GM08714 (cell line): Measurements from ENCODE around the gene BPIFB2.

Experiments
- H3K4me3 ChIP-seq: fragments of 200-500 bp; sonication (Bioruptor generic); 2 replicates; pipeline ENCODE4 v1.5.1; 2014; ENCODE audit warnings: mild to moderate bottlenecking, low read length, inconsistent platforms
- ZNF274 ChIP-seq: IDR thresholded peaks from 2 replicates; pipeline ENCODE4 v1.6.1; 2012; ENCODE audit warnings: mild to moderate bottlenecking, low read depth, low read length

Gene BPIFB2

DNA sequence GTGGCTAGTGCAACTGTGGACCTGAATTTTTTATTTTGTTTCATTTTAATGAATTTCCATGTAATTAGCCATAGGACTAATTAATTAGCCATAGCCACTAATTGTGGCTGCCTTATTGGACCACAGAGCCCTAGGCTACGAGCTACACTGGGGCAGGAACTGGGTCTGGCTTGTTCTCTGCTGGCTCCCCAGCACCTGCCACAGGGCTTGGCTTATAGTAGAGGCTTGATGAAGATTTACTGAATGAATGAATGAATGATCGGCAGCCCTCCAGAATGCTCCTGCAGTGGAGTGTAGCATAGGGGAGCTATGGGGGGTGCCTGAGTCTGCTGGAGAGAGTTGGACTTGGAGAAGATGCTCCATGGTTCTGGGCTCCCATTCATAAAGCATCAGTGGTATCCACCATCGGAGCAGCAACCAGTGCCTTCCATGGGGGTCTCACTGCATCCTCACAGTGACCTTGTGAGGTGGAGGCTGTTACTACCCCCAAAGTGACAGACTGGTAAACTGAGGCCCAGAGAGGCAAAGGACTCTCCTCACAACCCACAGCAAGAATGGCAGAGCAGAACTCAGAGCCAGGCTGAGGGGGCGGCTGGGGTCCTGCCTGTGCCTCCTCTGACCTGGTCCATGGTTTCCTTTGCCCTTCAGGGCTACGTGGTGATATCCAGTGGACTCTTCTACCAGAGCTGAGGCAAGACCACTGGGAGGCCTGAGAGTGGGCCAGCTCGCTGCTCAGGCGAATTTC, 15.4 kb downstream of the BPIFB2 start:
- TF ChIP-seq ZNF274 = no peak
- H3K4me3 ChIP-seq = no peak overlapping the region

DNA sequence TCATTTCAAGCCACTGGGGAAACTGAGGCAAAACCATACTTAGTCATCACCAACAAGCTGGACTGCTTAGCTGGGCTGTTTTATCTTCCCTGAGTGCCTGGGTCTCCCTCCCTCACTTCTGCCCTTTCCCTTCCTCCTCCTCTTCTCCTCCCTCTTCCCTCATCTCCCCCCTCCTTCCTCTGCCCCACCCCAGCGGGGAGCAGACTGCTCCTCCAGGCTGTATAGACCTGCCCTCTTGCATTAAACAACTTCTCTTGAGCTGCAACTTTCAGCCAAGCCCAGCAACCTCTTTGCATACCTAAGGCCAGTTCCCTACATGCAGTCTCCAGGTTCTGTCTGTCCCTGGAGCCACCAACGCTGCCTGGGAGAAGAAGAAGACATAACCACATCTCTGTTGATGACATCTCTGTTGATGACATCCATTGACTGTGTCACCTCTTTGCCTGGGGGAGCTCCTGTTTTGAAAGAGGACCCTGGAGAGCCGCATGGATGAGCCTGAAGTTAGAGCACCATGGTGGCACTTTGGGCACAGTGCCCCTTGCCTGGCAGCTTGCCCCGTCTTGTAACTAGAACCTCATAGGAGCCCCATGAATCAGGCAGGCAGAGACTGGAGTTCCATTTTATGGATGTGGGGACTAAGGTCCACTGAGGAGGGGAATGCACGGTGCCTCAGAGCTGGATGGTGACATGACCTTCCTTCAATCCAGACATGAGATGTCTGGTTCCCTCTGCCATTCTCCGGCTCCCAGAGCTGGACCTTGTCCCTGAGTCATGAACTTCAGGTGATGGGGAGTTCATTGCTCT, 16.1 kb downstream of the BPIFB2 start:
- H3K4me3 ChIP-seq = no peak overlapping the region
- no peak for TF ChIP-seq ZNF274

DNA sequence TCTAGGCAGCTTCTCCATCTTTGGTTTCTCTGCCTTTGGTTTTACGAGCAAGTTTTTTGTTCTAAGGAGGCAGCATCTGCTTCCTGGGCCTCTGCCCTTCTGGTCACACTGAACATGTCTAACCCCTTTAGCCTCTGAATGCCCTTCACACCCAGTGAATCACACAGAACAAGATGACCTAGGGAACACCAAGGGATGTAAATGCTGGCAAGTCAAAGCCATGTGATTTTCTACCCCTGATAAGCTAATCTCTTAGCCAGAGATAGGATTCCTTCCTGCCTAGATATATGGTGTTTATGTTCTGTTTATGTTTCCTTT, 16.7 kb downstream of the BPIFB2 start:
- no peak overlapping the region for H3K4me3 ChIP-seq
- no peak for TF ChIP-seq ZNF274

DNA sequence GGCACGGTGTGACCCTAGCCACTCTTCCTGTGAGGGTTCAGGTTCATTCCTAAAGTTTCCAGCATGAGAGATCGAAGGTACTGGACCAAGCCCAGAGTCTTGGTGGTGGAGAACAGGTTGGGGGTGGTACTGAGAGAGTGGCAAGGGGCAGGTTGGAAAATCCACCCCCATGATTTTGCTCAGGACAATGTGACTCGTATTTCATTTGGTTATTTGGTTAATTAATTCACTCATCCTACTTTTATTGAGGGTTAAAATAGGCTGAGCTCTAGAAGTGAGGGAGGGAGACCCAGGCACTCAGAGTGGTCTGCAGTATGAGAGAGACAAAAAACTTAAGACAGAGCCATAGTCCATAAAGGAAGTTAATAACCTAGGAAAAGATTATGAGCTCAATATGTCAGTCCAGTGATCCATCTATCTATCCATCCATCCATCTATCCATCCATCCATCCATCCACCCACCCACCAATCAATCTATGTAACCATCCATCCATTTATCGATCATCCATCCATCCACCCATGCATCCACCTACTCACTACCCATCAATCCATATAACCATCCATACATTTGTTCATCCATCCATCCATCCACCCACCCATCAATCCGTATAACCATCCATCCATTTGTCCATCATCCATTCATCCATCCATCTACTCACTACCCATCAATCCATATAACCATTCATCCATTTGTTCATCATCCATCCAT, 17.3 kb downstream of the BPIFB2 start:
- no peak for TF ChIP-seq ZNF274
- no peak overlapping the region for H3K4me3 ChIP-seq

DNA sequence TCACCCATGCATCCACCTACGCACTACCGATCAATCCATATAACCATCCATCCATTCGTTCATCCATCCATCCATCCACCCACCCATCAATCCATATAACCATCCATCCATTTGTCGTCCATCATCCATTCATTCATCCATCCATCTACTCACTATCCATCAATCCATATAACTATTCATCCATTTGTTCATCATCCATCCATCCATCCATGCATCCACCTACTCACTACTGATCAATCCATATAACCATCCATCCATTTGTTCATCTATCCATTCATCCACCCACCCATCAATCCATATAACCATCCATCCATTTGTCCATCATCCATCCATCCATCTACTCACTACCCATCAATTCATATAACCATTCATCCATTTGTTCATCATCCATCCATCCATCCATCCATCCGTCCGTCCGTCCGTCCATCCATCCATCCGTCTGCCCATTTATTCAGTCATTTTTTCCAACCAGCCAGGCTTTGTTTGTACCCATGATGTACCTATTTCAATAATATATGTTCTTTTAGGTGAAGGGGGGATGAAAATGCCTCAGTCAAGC, 17.9 kb downstream of the BPIFB2 start:
- no peak overlapping the region for H3K4me3 ChIP-seq
- no peak for TF ChIP-seq ZNF274

DNA sequence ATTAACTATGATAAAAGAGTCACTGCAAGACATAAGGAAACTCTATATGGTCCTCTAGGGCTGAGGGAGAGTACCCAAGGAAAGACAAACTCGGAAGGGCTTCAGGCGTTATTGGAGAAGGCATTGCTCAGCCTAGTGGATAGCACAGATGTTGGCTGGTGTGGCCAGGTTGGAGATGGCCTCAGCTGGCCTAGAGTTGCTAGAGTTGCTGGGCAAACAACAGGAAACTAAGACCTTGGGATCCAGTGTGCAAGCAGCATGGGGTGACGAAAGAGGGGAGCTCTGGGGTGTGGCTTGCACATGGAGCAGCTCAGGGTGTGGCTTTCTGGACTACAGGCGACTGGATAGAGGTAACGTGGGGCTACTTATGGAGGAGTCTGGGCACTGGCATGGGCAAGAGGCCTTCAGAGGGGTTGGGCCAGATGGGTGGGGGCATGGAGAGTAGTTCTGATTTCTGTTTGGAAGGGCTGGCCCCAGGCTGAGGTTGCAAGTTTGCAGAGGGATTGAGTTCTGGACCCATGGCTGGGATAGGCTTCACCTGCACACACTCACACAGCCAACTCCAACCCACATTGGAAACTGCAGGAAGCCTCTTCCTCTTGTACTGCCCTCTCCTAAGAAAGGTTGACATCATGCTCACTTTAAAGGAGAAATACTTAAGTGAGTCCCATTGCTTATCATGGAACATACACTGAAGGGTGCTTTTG, 18.7 kb downstream of the BPIFB2 start:
- no peak overlapping the region for H3K4me3 ChIP-seq
- TF ChIP-seq ZNF274 = no peak

DNA sequence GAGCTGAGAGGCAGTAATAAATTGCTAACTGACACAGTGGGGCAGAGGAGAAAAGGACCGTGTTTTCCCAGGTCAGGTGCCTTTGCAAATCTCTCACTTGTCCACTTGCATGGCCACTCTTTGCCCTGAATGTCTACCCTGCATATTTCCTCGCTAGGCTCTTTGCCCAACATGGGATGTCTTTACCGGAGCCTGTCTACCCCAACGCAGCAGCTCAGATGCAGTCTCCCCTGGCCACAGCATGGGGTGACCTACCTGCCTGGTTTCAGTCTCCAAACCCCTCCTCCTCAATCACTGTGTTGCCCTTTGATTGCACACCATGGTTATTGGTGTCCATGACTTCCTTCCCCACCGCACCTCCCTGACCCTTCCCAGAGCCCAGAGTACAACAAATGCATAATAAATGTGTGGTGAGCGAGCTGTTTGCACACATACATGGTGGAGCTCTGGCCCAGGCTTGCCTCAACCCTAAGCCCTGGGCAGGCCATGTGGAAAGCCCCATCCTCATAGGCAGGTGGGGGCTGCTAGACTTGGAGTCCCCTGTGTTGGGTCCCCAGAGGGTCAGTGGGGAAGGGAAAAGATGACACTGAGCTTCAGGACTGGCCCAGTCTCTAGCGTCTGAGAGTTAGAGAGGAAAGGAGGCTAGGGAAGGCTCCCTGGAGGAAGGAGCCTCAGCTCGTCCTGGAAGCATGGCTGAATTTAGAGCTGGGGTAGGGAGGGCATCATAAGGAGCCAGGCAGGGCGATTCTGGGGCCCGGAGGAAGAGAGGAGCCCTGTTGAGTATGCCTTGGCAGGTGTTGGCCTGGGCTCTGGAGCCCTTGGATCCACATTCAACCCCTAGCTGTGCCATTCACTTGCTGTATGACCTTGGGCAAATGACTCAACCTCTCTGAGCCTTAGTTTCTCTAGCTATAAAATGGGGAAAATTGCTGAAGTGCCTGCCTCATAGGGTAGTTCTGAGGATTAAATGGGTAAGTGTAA, 19.6 kb downstream of the BPIFB2 start:
- TF ChIP-seq ZNF274 = no peak

DNA sequence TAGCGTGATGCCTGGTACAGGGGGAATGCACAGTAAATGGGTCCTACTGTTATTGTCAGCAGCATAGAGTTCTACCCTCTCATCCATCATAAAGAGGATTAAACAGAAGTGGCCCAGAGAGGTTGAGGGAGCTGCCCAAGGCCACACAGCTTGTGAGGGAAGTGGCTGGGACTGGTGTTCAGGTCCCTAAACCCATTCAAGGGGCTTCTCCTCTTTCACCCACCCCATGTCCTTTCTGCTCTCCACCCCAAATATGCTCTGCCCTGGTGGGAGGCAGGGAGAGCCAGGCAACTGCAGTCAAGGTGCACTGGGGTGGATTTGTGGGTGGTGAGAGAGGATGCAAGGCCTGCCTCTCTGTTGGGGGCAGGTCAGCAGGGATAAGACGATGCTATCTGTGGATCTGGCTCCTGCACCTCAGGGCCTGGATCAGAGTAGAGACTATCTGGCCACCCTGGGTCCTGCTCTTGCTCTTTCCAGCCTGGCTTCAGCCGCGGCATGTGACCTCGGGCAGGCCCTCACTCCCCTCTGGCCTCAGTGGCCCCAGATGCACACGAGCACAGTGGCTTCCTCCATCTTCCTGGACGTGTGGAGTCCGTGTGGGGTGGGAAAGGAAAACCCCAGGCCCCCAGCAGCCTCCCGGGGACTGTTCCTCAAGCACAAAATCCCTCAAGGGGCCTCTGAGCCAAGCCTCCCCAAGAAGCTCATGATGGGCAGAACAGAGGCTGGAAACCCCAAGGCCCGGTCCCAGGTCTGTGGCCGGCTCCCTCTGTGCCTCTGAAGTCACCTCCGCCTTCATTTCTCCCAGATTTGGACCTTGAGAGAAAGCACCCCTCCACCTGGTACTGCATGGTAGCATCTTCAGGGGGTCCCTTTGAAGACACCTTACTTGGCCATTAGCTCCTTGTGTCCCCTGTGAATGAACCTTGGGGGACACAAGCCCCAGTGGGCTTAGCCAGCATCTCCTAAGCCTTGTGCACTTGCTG, 20.6 kb downstream of the BPIFB2 start:
- TF ChIP-seq ZNF274 = no peak
- H3K4me3 ChIP-seq = no peak overlapping the region

More for the DNA sequence above, 19.6 kb downstream of the BPIFB2 start:
- no peak overlapping the region for H3K4me3 ChIP-seq

DNA sequence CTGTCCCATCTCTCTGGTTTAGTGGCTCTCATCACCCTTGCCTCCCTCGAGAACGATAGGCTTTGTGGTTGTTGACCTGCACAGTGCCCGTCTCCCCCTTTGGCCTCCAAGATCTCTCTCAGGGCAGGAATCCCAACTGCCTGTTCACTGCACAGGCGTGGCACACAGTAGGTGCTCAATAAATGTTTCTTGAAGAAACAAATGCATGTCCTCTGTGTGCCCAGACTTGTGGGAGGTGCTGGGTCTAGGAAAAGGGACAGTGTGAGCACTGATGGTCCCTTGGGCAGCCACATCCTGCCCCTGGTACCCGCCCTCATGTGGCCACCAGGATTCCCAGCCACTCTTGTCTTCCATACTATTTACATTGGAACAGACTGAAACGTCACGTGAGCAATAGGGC, 21.4 kb downstream of the BPIFB2 start:
- H3K4me3 ChIP-seq = no peak overlapping the region
- TF ChIP-seq ZNF274 = no peak

DNA sequence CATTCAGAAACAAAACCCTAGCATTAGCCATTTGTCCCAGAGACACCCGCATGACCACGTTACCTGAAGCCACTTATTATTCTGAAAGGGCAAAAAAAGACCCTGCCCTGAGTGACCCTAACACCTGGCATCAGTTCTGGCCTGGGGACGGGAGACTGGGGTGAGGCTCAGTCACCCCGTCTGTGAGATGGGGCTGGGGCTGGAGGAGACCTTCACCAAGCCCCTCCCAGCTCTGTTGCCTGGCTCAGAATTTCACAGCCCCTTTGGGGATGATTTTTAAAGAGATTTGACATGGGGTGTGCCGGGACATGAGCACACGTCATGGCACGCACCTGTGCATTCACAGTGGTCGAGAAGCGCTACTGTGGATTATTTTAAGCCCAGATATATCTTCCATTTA, 22.6 kb downstream of the BPIFB2 start:
- TF ChIP-seq ZNF274 = no peak
- H3K4me3 ChIP-seq = no peak overlapping the region

DNA sequence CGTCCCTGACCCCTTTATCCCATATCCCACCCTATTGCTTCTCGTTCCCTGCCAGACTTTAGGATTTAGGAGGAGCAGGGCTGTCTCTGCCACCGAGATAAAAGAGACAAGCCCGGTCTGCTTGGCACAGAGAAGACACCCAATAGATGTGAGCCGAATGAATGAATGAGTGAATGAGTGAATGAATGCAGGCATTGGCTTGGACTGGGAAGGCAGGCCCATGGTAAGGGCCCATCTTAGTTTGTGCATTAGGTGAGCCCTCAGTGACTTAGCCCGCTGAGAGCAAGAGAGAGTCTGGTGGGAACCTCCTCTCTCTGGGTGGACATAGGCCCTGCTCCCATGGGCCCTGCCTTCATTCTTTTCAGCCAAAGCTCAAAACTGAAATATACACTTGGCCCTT, 23.1 kb downstream of the BPIFB2 start:
- H3K4me3 ChIP-seq = no peak overlapping the region
- TF ChIP-seq ZNF274 = no peak

DNA sequence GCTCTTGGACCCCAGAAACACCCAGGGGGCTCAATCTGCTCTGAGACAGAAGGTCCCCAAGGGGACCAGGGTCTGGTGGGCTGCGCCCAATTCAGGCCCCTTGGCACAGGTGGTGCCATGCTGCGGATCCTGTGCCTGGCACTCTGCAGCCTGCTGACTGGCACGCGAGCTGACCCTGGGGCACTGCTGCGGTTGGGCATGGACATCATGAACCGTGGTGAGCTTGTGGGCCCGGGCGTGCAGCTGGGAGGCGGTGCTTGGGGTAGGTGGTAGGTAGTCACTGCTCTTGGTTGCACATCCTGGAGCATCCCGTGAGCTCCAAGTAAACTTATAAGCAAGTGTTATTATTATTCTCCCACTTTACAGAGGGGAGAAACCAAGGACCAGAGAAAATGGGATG, 24.0 kb downstream of the BPIFB2 start, which contains the start of gene BPIFB6:
Gene BPIFB6 (plus strand): TSS at position 118 of the 400 bp plus-strand sequence. CDS start 0 bp downstream, at position 118.
- no peak within 1 kb of the TSS for H3K4me3 ChIP-seq
- TF ChIP-seq ZNF274 = no peak
